Measurements from ENCODE around the gene PTPRO.

PTPRO gene

GRCh38 chr12:15427913-15428312, 105.6 kb downstream of the PTPRO start:
- in situ Hi-C loops (cut with HindIII; ENCODE audit: low pct_ligation_motif_present, low pct_unique_long_range_greater_than_20kb, low sequenced_read_pairs) = no loop called here
- DNase-seq = no peak

- in situ Hi-C loops (cut with HindIII; ENCODE audit: low pct_ligation_motif_present, low pct_unique_long_range_greater_than_20kb, low sequenced_read_pairs) = no loop called here
- peak; percentile 10 for DNase-seq
Measured at GRCh38 chr12:15428632-15429031, 106.3 kb downstream of the PTPRO start.

GRCh38 chr12:15429262-15429661, 107.0 kb downstream of the PTPRO start:
- no peak for DNase-seq

GRCh38 chr12:15435597-15435996, 113.3 kb downstream of the PTPRO start:
- in situ Hi-C loops (cut with HindIII; ENCODE audit: low pct_ligation_motif_present, low pct_unique_long_range_greater_than_20kb, low sequenced_read_pairs) = no loop called here
- DNase-seq = peak; percentile 14

More at GRCh38 chr12:15429262-15429661, 107.0 kb downstream of the PTPRO start:
- in situ Hi-C loops (cut with HindIII; ENCODE audit: low pct_ligation_motif_present, low pct_unique_long_range_greater_than_20kb, low sequenced_read_pairs) = no loop called here

- in situ Hi-C loops (cut with HindIII; ENCODE audit: low pct_ligation_motif_present, low pct_unique_long_range_greater_than_20kb, low sequenced_read_pairs) = no loop called here
Measured at GRCh38 chr12:15439459-15439858, 117.2 kb downstream of the PTPRO start.

GRCh38 chr12:15443050-15443449, 120.7 kb downstream of the PTPRO start:
- in situ Hi-C loops (cut with HindIII; ENCODE audit: low pct_ligation_motif_present, low pct_unique_long_range_greater_than_20kb, low sequenced_read_pairs) = no loop called here
- DNase-seq = no peak

More at GRCh38 chr12:15439459-15439858, 117.2 kb downstream of the PTPRO start:
- no peak for DNase-seq

- DNase-seq = no peak
- in situ Hi-C loops (cut with HindIII; ENCODE audit: low pct_ligation_motif_present, low pct_unique_long_range_greater_than_20kb, low sequenced_read_pairs) = no loop called here
Measured at GRCh38 chr12:15443611-15444010, 121.3 kb downstream of the PTPRO start.

- in situ Hi-C loops (cut with HindIII; ENCODE audit: low pct_ligation_motif_present, low pct_unique_long_range_greater_than_20kb, low sequenced_read_pairs) = no loop called here
- no peak for DNase-seq
Measured at GRCh38 chr12:15444523-15444922, 122.2 kb downstream of the PTPRO start.

- in situ Hi-C loops (cut with HindIII; ENCODE audit: low pct_ligation_motif_present, low pct_unique_long_range_greater_than_20kb, low sequenced_read_pairs) = no loop called here
Measured at GRCh38 chr12:15446807-15447206, 124.5 kb downstream of the PTPRO start.

GRCh38 chr12:15453613-15454012, 131.3 kb downstream of the PTPRO start:
- DNase-seq = no peak
- in situ Hi-C loops (cut with HindIII; ENCODE audit: low pct_ligation_motif_present, low pct_unique_long_range_greater_than_20kb, low sequenced_read_pairs) = no loop called here

More at GRCh38 chr12:15446807-15447206, 124.5 kb downstream of the PTPRO start:
- peak; percentile 36 for DNase-seq

- DNase-seq = no peak
- in situ Hi-C loops (cut with HindIII; ENCODE audit: low pct_ligation_motif_present, low pct_unique_long_range_greater_than_20kb, low sequenced_read_pairs) = no loop called here
Measured at GRCh38 chr12:15458008-15458407, 135.7 kb downstream of the PTPRO start.

GRCh38 chr12:15468911-15469310, 146.6 kb downstream of the PTPRO start:
- no peak for DNase-seq
- in situ Hi-C loops (cut with HindIII; ENCODE audit: low pct_ligation_motif_present, low pct_unique_long_range_greater_than_20kb, low sequenced_read_pairs) = no loop called here

GRCh38 chr12:15469356-15469755, 147.0 kb downstream of the PTPRO start:
- no peak for DNase-seq
- in situ Hi-C loops (cut with HindIII; ENCODE audit: low pct_ligation_motif_present, low pct_unique_long_range_greater_than_20kb, low sequenced_read_pairs) = no loop called here

- no peak for DNase-seq
- in situ Hi-C loops (cut with HindIII; ENCODE audit: low pct_ligation_motif_present, low pct_unique_long_range_greater_than_20kb, low sequenced_read_pairs) = no loop called here
Measured at GRCh38 chr12:15472036-15472435, 149.7 kb downstream of the PTPRO start.

- in situ Hi-C loops (cut with HindIII; ENCODE audit: low pct_ligation_motif_present, low pct_unique_long_range_greater_than_20kb, low sequenced_read_pairs) = no loop called here
Measured at GRCh38 chr12:15474766-15475165, 152.5 kb downstream of the PTPRO start.

GRCh38 chr12:15477761-15478160, 155.5 kb downstream of the PTPRO start:
- in situ Hi-C loops (cut with HindIII; ENCODE audit: low pct_ligation_motif_present, low pct_unique_long_range_greater_than_20kb, low sequenced_read_pairs) = no loop called here
- DNase-seq = no peak

More at GRCh38 chr12:15474766-15475165, 152.5 kb downstream of the PTPRO start:
- DNase-seq = no peak

GRCh38 chr12:15481846-15482245, 159.5 kb downstream of the PTPRO start:
- in situ Hi-C loops (cut with HindIII; ENCODE audit: low pct_ligation_motif_present, low pct_unique_long_range_greater_than_20kb, low sequenced_read_pairs) = no loop called here
- no peak for DNase-seq

- DNase-seq = no peak
- in situ Hi-C loops (cut with HindIII; ENCODE audit: low pct_ligation_motif_present, low pct_unique_long_range_greater_than_20kb, low sequenced_read_pairs) = no loop called here
Measured at GRCh38 chr12:15485466-15485865, 163.2 kb downstream of the PTPRO start.

GRCh38 chr12:15486859-15487258, 164.6 kb downstream of the PTPRO start:
- no peak for DNase-seq
- in situ Hi-C loops (cut with HindIII; ENCODE audit: low pct_ligation_motif_present, low pct_unique_long_range_greater_than_20kb, low sequenced_read_pairs) = no loop called here

- in situ Hi-C loops (cut with HindIII; ENCODE audit: low pct_ligation_motif_present, low pct_unique_long_range_greater_than_20kb, low sequenced_read_pairs) = no loop called here
- no peak for DNase-seq
Measured at GRCh38 chr12:15488481-15488880, 166.2 kb downstream of the PTPRO start.

Data from ACHN (cell line).